Measurements from ENCODE around the gene AHSP. TPM values are rescaled to one million over a fixed set of nuclear protein-coding genes. Genes with fewer than 3 reads are reported as not detected.
"Not testable (repeated sequence)": the region's sequence is repeated elsewhere in the genome, so short reads cannot be mapped to it uniquely, and the experiment has no call there.

The AHSP gene
- total RNA-seq, 1 donor from 2014 or later: not detected

- DNase-seq: no peak
Measured at GRCh38 chr16:31532120-31532519, 4.4 kb downstream of the AHSP start.

- DNase-seq: no peak
Measured at GRCh38 chr16:31532896-31533295, 5.2 kb downstream of the AHSP start.

- DNase-seq: peak; percentile 11
Measured at GRCh38 chr16:31535737-31536136, 8.0 kb downstream of the AHSP start.

GRCh38 chr16:31536804-31537361 lies 9.2 kb downstream of the AHSP start:
- no peak for DNase-seq

GRCh38 chr16:31537362-31538242 lies 9.9 kb downstream of the AHSP start:
- DNase-seq: no peak

GRCh38 chr16:31538243-31538598 lies 10.5 kb downstream of the AHSP start:
- DNase-seq: not testable (repeated sequence)

- DNase-seq: not testable (repeated sequence)
Measured at GRCh38 chr16:31539762-31540161, 12.1 kb downstream of the AHSP start.

GRCh38 chr16:31542763-31543162 lies 15.1 kb downstream of the AHSP start:
- DNase-seq: no peak

- DNase-seq: no peak
Measured at GRCh38 chr16:31561426-31562233, 33.9 kb downstream of the AHSP start.

- peak; percentile 10 for DNase-seq
Measured at GRCh38 chr16:31568577-31569359, 41.1 kb downstream of the AHSP start.

- DNase-seq: no peak
Measured at GRCh38 chr16:31569360-31569717, 41.6 kb downstream of the AHSP start.

GRCh38 chr16:31572821-31573220 lies 45.1 kb downstream of the AHSP start:
- no peak for DNase-seq

GRCh38 chr16:31574159-31574558 lies 46.5 kb downstream of the AHSP start:
- DNase-seq: not testable (repeated sequence)

- DNase-seq: no peak
Measured at GRCh38 chr16:31577411-31577810, 49.7 kb downstream of the AHSP start.

Other genes starting within 250 kb of the AHSP start
- gene ITGAX, start 172.7 kb upstream of the AHSP start, total RNA-seq: 0.14 and 0.34 TPM in 2 replicates
- not detected in 2 replicates for gene ITGAD, start 134.6 kb upstream of the AHSP start, total RNA-seq
- not detected in 2 replicates for gene COX6A2, start 99.5 kb upstream of the AHSP start, total RNA-seq
- 0.05 and 0.17 TPM in 2 replicates for gene ZNF843, start 85.1 kb upstream of the AHSP start, total RNA-seq
- 26.4 and 29.8 TPM in 2 replicates for gene ARMC5, start 68.4 kb upstream of the AHSP start, total RNA-seq
- 37.4 and 51.2 TPM in 2 replicates for gene TGFB1I1, start 55.7 kb upstream of the AHSP start, total RNA-seq
- not detected in 2 replicates for gene SLC5A2, start 44.8 kb upstream of the AHSP start, total RNA-seq
- gene RUSF1, start 19.5 kb upstream of the AHSP start, total RNA-seq: 39.3 and 65.6 TPM in 2 replicates